CD4-positive, alpha-beta T cell (primary cell): ENCODE data around the gene UNC80. TPM values are rescaled to one million over a fixed set of nuclear protein-coding genes. Genes with fewer than 3 reads are reported as not detected.

Experiments used
- ATAC-seq: fragments of 200-7000 bp; cut with Tn5 transposase; one replicate; pipeline ENCODE4 v1.10.0; 2022; ENCODE audit warnings: mild to moderate bottlenecking; ENCODE audit not compliant: poor library complexity
- CTCF ChIA-PET: fragments of 350-600 bp; sonication (Branson Sonifier 250); formaldehyde crosslinking; loops from one replicate; lab custom pipeline; 2021; ENCODE audit warnings: antibody characterized with exemption, inconsistent platforms; lab: Charles Lee
- POLR2A ChIA-PET: fragments of 350-600 bp; sonication (Branson Sonifier 250); formaldehyde crosslinking; loops from one replicate; lab custom pipeline; 2021; ENCODE audit warnings: antibody characterized with exemption, inconsistent platforms; lab: Charles Lee
- DNase-seq, 14 experiments: peaks; one replicate each; pipeline ENCODE4 v3.0.0-alpha.2; 2013 to 2020; ENCODE audit warnings: mixed read lengths in 2 of 14
- H3K27ac ChIP-seq, 2 donors: one replicate each; pipeline versions ENCODE4 v1.5.1 to v1.7.0; 2013; ENCODE audit warnings: low read length in 2 of 2, low read depth in 1 of 2, mild to moderate bottlenecking in 1 of 2
- H3K27me3 ChIP-seq, 2 experiments: 1 replicate in 1 of 2; 2 replicates in 1 of 2; pipeline versions ENCODE4 v1.6.1 to v1.7.0; 2013; ENCODE audit warnings: low read length in 2 of 2, control low read depth in 1 of 2, mild to moderate bottlenecking in 1 of 2, moderate library complexity in 1 of 2; ENCODE audit not compliant: insufficient read depth in 2 of 2, control insufficient read depth in 1 of 2
- H3K36me3 ChIP-seq: one replicate; pipeline ENCODE4 v1.6.1; 2013; ENCODE audit warnings: low read length, control low read depth; ENCODE audit not compliant: insufficient read depth
- H3K4me1 ChIP-seq: one replicate; pipeline ENCODE4 v1.6.1; 2013; ENCODE audit warnings: low read length, control low read depth; ENCODE audit not compliant: insufficient read depth
- H3K4me3 ChIP-seq: one replicate; pipeline ENCODE4 v1.5.1; 2013; ENCODE audit warnings: mild to moderate bottlenecking, low read length, moderate library complexity
- H3K9me3 ChIP-seq, 2 experiments: 1 replicate in 1 of 2; 2 replicates in 1 of 2; pipeline versions ENCODE4 v1.6.1 to v1.7.0; 2013; ENCODE audit warnings: low read length in 2 of 2, mild to moderate bottlenecking in 2 of 2, control low read depth in 1 of 2, moderate library complexity in 1 of 2; ENCODE audit not compliant: control insufficient read depth in 1 of 2, insufficient read depth in 1 of 2
- H3K27ac Mint-ChIP-seq: one replicate; pipeline ENCODE4 v1.8.0; 2020; ENCODE audit warnings: mixed read lengths
- H3K27me3 Mint-ChIP-seq: one replicate; pipeline ENCODE4 v1.8.0; 2021; ENCODE audit warnings: mixed read lengths
- H3K36me3 Mint-ChIP-seq: one replicate; pipeline ENCODE4 v1.8.0; 2021; ENCODE audit warnings: low read depth, mixed read lengths
- H3K4me1 Mint-ChIP-seq: one replicate; pipeline ENCODE4 v1.8.0; 2021; ENCODE audit warnings: low read depth, mixed read lengths
- H3K4me3 Mint-ChIP-seq: one replicate; pipeline ENCODE4 v1.8.0; 2020; ENCODE audit warnings: mild to moderate bottlenecking, mixed read lengths
- H3K9me3 Mint-ChIP-seq: one replicate; pipeline ENCODE4 v1.8.0; 2020; ENCODE audit warnings: mixed read lengths
- intact Hi-C, 2 experiments: fragments of 100-400 bp; cut with DNase I in 1 of 2; cut with micrococcal nuclease in 1 of 2; formaldehyde crosslinking; loops; one replicate each; pipeline versions ENCODE4 v1.15.1 to v1.9.0; 2023 to 2025; cut with DNase I, micrococcal nuclease
- total RNA-seq, 174 experiments: library from RNA in 2 of 174; stranded (reverse) in 2 of 174; gene quantifications; one replicate each; pipeline ENCODE4 v1.2.3 and lab custom pipeline; 2021 to 2026
- TF ChIP-seq, protein P1 (sequence below): fragments of 200-600 bp; IDR thresholded peaks from one replicate; pipeline ENCODE4 v1.8.0; 2022; ENCODE audit warnings: antibody characterized with exemption, mild to moderate bottlenecking

UNC80 gene
- total RNA-seq, 2 experiments from 2014 or later, result not detected

DNA sequence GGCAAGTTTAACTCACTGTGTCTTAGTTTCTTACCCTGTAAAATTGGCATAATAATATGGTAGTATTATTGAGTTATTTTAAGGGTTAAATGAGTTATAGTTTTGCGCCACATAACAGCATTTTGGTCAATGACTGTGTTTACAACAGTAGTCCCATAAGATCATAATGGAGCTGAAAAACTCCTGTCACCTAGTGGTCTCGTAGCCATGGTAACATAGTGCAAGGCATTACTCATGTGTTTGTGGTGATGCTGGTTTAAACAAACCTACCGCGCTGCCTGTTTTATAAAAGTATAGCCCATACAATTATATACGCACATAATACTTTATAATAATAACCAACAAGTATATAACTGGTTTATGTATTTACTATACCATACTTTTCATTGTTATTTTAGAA lies 15.8 kb downstream of the UNC80 start:
- DNase-seq, result no peak
- Histone ChIP-seq H3K9me3 (no peaks in the 10 kb centered on the region), H3K27me3 (no peaks in the 10 kb centered on the region), H3K36me3 (no peaks in the 10 kb centered on the region), H3K27ac (no peak overlapping the region), H3K4me1 (no peaks in the 10 kb centered on the region), H3K4me3 (no peak overlapping the region)
- intact Hi-C loops, result no loop called here
- TF ChIP-seq, protein P1, sequence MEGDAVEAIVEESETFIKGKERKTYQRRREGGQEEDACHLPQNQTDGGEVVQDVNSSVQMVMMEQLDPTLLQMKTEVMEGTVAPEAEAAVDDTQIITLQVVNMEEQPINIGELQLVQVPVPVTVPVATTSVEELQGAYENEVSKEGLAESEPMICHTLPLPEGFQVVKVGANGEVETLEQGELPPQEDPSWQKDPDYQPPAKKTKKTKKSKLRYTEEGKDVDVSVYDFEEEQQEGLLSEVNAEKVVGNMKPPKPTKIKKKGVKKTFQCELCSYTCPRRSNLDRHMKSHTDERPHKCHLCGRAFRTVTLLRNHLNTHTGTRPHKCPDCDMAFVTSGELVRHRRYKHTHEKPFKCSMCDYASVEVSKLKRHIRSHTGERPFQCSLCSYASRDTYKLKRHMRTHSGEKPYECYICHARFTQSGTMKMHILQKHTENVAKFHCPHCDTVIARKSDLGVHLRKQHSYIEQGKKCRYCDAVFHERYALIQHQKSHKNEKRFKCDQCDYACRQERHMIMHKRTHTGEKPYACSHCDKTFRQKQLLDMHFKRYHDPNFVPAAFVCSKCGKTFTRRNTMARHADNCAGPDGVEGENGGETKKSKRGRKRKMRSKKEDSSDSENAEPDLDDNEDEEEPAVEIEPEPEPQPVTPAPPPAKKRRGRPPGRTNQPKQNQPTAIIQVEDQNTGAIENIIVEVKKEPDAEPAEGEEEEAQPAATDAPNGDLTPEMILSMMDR, result no peak
- ChIA-PET CTCF (interaction anchor here (0.7 kb wide), 1 partner anchor 145 kb away, joined by 3 read pairs; no protein-coding TSS in a partner anchor), POLR2A (no interaction called here)
- no peak for ATAC-seq
- Mint-ChIP-seq H3K4me3 (no peak overlapping the region), H3K9me3 (no peaks in the 10 kb centered on the region), H3K4me1 (peaks cover 12% of the 10 kb centered on the region), H3K27ac (no peak overlapping the region), H3K36me3 (no peaks in the 10 kb centered on the region), H3K27me3 (peaks cover 8% of the 10 kb centered on the region)

GRCh38 chr2:209788925-209789324 lies 17.3 kb downstream of the UNC80 start:
- intact Hi-C loops, result no loop called here
- ATAC-seq, result no peak
- H3K9me3 ChIP-seq, result no peaks in the 10 kb centered on the region
- no peak overlapping the region for H3K27ac ChIP-seq
- ChIA-PET CTCF (no interaction called here), POLR2A (no interaction called here)
- Mint-ChIP-seq H3K4me3 (no peak overlapping the region), H3K9me3 (no peaks in the 10 kb centered on the region), H3K27me3 (peaks cover 8% of the 10 kb centered on the region), H3K36me3 (no peaks in the 10 kb centered on the region), H3K4me1 (peaks cover 12% of the 10 kb centered on the region), H3K27ac (no peak overlapping the region)
- H3K4me1 ChIP-seq, result no peaks in the 10 kb centered on the region
- H3K36me3 ChIP-seq, result no peaks in the 10 kb centered on the region
- no peaks in the 10 kb centered on the region for H3K27me3 ChIP-seq
- no peak for DNase-seq
- TF ChIP-seq, protein P1, result no peak
- no peak overlapping the region for H3K4me3 ChIP-seq

DNA sequence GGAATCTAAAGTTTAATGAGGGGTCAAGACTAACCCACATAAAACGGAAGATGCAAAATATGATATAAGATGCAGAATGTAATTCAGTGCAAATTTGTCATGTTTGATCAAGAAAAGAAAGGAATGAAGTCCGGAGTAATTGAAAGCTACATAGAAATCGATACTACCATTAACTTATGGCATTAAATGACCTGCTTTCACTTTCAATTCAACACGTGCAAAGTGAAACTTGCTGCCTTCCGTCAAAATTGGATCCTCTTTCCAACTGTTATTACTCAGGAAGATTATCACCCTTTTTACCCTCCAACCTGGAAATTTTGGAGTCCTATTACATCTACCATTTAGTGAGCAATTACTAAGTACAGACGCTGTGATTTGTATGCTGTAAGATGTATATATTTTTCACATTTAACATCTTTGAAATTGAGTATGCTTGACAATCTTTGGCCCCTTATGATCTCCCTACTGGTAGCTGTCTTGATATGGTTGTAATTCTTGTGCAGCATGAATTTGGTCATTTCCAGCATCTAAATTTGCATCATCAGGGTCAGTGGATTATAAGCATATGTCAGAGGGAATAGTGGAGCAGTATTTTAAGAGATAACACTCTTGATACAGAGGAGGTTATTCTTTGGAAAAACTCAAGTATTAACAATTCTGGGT lies 18.6 kb downstream of the UNC80 start:
- H3K36me3 Mint-ChIP-seq, result no peaks in the 10 kb centered on the region
- peaks cover 6% of the 10 kb centered on the region for H3K27me3 Mint-ChIP-seq
- Histone ChIP-seq H3K36me3 (no peaks in the 10 kb centered on the region), H3K27ac (no peak overlapping the region), H3K27me3 (no peaks in the 10 kb centered on the region), H3K4me1 (no peaks in the 10 kb centered on the region), H3K9me3 (no peaks in the 10 kb centered on the region), H3K4me3 (peak overlapping the region; percentile 44)
- peak in 2 of 14 experiments; percentile 4 to 34 for DNase-seq
- CTCF ChIA-PET, result no interaction called here
- POLR2A ChIA-PET, result interaction anchor here (0.5 kb wide), 1 partner anchor 1306 kb away, joined by 3 read pairs; no protein-coding TSS in a partner anchor
- peak overlapping the region; percentile 63 for H3K4me3 Mint-ChIP-seq
- intact Hi-C loops, result no loop called here
- ATAC-seq, result no peak
- H3K9me3 Mint-ChIP-seq, result no peaks in the 10 kb centered on the region
- peaks cover 12% of the 10 kb centered on the region for H3K4me1 Mint-ChIP-seq
- H3K27ac Mint-ChIP-seq, result no peak overlapping the region
- TF ChIP-seq, protein P1, result no peak
